CD4-positive, alpha-beta T cell treated with Interleukin-15 for 1 hour (primary cell): ENCODE data around the gene MACO1.
"Not testable (repeated sequence)": the region's sequence is repeated elsewhere in the genome, so short reads cannot be mapped to it uniquely, and the experiment has no call there.

Experiments
- DNase-seq: peaks from one replicate; pipeline ENCODE4 v3.0.0-alpha.2; 2020

The MACO1 gene

DNA sequence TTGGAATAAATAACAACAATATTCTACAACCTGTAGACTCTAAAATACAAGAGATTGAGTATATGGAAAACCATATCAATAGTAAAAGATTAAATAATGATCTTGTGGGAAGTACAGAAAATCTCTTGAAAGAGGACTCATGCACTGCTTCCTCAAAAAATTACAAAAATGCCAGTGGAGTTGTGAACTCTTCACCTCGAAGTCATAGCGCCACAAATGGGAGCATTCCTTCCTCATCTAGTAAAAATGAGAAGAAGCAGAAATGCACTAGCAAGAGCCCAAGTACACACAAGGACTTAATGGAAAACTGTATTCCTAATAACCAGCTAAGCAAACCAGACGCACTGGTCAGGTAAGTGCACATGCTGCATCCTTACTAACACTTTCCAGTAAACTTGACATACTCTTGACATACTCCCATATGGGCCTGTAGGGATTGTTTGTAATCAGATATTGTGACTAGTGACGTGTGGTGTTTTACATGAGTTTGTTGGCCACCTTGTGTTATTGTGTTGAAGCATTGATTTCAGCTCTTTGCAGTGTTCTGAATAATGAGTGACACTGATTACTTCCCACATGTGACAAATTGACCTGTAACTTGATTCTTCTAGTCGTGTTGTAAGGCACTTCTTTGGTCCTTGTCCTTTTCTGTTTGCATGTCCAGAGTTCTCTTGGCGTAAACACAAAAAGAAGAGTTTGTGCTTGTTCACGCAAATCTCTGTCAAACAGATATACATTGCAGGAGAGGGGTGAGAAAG is 28.0 kb downstream of the MACO1 start:
- no peak for DNase-seq

DNA sequence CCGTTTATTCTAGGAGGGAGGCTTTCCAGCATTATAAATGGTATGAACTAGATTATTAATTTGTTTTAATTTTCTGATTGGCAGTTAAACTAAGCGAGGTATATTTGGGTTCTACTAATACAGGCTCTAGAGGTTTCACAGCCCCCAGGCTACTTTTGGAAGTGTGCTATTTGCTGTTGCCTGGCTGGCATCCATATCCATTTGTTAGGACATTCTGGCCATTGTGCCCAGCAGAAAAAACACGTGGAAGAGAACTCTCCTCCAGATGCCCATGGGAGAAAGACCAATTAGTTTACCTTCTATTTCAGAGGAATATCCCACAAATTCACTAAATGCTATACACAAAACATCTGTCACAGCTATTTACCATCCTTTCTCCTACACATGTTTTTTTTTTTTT is 29.3 kb downstream of the MACO1 start:
- DNase-seq: no peak

DNA sequence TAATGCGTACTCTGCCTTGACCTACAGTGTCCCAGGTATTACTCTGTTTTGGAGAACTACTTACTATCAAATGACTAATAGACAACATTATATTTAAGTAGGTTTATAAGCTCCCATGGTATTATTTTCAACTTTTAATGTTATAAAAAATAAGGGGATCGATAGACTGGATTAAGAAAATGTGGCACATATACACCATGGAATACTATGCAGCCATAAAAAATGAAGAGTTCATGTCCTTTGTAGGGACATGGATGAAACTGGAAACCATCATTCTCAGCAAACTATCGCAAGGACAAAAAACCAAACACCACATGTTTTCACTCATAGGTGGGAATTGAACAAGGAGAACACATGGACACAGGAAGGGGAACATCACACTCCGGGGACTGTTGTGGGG is 30.1 kb downstream of the MACO1 start:
- DNase-seq: not testable (repeated sequence)

DNA sequence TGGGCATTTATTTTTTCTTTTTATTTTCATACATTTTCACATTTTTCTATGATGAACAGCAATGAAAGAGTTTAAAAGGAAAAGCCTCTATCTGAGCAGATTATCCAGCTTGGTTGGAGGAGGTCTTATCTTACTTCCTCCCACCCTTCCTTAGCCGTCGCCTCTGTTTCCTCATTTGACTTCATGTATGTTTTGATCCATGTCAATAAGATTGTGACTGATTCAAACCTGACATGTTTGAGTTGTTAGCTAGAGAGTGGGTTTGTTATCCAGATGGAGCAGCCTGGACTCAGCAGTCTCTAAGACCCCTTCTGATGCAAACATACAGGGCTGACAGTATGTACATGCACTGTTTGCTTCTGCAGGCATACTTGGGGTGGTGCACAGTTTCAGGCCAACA is 31.2 kb downstream of the MACO1 start:
- no peak for DNase-seq

DNA sequence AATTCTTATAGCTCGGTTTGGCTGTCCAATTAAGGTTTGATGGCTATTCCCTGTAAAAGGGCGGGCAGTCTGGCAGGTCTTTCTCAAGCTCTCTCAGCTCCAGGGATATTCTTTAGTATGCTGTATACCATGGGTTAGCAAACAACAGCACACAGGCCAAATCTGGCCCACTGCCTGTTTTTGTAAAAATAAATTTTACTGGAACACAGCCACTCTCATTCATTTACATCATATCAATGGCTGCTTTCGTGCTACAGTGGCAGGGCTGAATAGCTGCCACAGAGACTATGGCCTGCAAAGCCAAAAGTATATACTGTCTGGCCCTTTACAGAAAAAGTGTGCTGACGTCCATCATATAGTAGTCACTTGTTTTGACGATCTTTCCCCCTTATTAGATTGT is 32.0 kb downstream of the MACO1 start:
- no peak for DNase-seq

DNA sequence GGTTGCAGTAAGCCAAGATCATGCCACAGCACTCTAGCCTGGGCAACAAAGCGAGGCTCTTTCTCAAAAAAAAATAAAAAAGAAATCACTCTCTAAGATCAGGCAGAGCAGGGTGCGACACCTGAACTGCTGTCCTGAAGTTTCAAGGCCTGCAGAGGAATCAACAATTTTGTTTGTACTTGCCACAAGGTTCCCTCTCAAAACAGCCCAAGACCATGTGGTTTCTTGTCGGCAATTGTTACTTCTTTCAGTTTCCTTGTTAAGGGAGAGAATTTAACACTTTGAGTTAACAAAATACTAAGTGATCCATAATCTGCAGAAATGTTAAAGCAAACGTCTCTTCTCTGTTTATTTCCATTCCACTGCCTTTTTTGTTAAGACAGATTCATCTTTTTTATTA is 36.5 kb downstream of the MACO1 start:
- DNase-seq: no peak

DNA sequence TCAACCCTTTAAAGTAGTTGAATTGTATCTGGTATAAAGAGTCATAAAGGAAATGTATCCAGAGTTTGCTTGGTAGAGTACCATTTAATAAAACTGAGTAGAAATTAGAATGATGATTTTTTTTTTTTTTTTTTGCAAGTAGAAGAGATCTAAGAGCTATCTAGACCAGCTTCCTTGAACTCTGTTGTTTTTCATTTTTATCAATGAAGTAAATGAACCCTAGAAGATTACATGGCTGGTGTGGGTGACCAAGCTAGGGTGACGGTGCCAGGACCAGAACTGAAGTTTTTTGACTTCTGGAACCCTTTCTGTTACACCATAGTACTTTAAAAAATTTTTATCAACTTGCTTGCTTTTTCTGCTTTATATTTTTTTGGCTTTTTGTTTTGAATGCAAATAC is 36.9 kb downstream of the MACO1 start:
- no peak for DNase-seq

DNA sequence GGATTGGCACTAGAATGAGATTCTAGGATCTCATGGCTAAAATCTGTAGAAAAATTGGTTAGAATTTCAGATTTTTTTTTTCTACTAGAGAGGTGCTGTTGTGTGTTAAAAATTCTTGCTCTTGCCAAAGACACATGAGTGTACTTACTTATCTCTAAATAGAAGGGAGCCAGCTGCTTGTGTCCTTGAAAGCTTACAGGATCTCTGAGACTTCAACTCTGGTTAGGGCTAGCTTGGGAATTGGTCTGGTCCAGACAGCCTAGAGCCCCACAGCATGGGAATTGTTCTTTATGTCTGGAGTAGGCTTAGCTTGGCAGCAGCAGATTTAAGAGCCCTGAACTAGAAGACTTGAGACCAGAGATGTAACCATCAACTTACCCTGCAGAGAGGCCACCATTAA is 37.3 kb downstream of the MACO1 start:
- no peak for DNase-seq

DNA sequence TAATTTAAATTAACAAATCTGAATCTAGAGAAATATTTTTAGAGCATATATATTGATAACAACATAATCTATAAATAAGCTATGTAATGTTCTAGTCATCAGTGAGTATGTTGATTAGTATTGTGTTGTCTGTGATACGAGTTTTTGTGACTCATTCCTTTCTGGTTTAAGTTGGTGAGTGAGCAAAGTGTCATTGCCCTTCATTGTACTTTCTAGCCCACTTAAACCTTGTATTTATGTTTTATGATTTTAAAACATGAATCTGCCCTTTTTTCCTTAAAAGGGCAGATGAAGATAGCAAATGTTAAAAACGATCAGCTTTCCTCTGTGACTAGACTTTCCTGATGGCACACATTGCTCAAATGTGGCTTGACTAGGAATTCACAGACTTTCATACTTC is 38.5 kb downstream of the MACO1 start:
- no peak for DNase-seq

DNA sequence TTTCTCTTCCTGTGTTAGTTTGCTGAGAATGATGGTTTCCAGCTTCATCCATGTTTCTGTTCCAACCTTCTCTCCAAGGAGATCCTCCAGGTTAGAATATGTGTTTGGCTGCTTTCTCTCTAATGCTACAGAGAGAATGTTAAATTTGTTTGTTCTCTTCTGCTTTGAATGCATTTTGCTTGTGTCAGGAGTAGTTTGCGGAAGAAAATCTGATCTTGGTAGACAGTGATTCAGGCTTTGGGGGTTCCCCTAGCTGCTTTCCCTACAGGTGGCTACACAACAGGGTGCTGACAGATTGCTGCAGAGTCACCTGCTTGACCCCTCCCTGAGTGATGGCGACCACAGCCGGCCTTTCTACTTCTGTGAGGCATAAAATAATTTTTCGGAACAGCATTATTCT is 41.8 kb downstream of the MACO1 start:
- DNase-seq: no peak

DNA sequence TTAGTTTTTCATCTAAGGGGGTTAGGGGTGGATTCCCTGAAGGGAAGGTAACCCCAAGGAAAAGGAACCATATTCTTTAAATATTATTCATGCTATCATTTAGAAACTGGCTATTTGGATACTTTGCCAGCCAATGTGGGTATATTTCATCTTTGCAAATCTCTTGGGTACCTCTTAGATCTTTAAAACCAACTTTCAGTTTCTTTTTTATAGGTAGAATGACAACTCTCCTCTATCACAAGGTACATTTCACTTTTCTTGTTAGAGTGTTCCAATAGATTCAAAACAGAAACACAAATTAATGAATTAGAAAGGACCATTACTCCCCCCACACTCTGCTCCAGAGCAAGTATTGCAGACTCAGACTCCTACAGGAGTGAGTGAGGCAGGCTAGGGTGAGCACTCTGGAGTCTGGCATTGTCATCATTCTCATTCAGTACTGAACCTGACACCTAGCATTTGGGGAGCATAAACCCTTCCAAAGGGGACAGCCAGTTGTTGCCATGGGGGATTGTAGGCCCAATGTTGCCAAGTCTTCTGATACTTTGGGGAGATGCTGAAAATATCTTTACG is 43.0 kb downstream of the MACO1 start:
- no peak for DNase-seq

DNA sequence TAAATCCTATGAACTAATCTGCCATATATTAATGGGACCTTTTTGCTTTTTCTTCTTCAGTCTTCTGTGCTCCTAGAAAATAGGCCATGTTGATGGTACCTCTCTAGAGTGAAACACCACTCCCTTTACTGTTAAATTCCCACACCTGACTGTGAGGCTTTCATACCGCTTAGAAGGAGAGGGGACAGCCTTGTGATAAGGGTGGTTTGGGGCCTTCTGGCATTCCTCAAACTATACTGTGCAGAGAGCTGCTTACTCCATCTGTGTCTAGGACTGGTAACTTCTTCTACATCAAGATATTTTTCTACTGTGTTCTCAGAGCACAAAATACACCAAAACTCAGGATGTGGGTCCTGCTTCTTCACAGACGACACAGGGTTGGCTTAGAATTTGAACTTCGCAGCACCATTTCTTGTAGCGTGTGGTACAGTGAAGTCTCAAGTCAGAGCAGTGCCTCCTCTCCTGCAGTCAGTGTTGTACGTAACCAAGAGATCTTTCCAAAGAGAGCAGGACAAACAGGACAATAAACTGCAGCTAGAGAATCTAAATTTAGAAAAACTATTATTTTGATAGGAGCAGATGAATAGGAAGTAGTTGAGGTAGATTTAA is 43.8 kb downstream of the MACO1 start:
- DNase-seq: no peak

DNA sequence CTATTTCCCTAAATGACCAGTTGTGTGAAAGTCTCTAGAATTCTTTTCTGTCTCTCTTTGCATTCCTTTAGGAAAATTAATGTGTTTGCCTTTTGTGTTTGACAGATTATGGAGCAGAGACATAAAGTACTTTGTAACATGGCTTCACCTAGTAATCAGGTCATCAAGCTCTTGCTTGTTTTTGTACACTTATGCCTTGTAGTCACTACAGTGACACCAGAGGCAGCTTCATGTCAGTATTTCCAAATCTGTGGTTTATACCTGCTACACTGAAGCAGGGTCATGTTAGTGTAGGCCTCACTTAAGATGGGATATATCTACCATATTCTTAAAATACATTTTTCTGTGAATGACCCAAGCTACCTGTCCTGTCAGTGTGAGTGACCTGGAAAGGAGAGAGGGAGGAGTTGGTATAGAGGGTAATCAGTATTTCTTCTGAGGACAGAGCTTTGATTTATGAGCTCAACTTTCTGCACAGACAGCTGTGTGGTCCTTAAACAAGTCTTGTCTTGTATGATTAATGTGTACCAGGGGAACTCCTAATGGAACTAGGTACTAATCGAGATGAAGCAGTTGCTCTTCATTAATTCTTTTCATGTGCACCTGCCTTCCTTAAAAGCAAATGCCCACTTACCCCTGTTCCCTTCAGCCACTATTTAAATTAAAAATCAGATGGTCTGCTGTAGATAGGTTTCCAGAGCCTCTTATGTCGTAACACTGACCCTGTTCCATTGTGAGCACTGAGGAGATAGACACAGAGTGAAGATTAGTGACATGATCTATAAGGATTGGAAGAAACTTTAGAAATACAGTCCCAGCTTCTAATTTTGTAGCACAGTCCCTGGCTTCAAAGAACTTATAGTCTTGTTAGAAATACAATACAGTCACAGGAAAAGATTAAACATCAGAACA is 45.7 kb downstream of the MACO1 start:
- DNase-seq: no peak

DNA sequence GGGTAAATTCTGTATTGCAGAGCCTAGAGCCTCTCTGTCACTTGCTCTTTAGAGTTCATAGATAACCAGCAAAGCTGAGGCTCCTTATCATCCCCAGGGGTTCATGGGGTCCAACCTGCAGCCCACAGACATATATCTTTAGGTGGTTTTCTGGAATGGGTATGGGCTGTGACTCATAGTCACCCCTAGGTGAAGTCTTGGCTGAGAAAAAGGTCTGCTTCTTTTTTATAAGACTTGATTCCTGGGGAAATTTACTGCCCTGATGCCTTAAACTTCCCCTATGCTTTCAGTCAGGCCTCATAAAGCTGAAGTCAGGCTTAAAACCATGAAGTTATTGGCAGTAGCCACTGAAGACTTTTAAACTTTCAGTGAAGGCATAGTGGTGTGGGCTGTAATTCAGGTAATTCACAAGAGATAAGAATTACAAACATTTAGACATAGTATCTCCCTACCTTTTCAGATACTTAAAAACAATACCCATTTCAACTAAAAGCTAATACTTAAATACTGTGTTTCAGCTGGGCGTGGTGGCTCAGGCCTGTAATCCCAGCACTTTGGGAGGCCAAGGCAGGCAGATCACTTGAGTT is 46.8 kb downstream of the MACO1 start:
- DNase-seq: no peak

DNA sequence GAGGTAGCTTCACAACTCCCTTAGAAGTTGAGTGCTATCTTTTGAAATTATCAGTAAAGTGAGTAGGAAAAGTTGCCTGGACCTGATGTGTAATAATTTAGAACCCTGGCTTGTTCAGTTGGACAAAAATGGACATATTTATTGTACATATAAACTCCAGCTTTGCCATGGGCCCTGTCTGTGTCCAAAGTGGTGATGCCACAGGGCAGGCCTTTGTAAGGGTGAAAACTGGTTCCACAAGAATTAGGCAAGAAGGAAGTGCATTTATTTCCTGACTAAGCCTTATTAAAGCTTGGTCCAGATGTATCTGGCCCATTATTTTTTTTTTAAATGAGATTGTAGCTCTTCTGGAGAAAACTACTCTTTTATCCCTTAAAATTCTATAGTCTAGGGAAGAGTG is 47.9 kb downstream of the MACO1 start:
- DNase-seq: no peak

DNA sequence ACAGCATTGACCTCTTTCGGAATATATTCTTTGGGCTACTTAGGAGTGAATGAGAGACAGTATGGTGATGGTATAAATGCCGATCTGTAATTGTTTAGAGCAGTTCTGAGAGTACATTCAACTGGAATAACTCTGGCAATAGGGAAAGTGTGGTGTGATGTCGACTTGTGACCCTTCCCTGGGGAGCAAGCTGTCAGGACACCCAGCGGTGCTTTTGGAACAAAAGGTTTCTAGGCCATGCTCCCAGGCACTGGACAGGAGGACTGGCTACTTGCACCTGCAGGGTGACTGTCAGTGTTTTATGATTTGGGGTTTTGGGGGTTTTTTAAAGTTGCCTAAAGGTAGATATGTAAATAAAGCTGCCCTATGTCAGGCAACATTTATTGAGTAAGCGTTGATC is 50.9 kb downstream of the MACO1 start:
- DNase-seq: no peak

DNA sequence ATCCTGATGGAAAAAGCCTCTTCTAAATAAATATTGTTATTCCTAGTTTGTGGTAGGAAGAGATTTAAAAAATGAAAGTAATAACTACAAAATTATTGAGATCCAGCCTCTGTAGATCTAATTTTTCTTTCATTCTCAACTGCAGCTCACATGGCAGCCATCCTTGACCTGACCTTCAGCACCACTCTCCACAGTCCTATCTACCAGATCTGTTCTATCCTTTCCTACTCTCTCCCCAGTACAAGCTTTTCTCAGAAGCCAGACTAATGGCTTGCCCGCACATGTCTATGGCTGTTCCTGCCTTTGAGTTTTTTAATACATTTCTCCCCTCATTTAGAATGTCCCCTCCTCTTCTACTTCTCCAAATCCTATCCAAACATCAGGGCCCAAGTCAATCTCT is 51.5 kb downstream of the MACO1 start:
- DNase-seq: no peak

DNA sequence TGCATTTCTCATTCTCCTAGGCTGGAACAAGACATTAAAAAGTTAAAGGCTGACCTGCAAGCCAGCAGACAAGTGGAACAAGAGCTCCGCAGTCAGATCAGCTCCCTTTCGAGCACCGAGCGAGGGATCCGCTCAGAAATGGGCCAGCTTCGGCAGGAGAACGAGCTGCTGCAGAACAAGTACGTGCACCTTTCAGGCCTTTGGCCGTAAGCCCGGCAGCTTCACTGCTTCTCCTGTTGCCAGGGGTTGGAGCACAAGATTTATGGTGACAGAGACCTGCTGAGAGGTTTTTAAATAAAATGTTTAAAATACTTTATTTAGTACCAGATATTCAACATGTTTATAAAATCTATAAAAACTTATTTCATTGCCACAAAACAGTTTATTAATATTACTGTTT is 53.4 kb downstream of the MACO1 start:
- DNase-seq: no peak

DNA sequence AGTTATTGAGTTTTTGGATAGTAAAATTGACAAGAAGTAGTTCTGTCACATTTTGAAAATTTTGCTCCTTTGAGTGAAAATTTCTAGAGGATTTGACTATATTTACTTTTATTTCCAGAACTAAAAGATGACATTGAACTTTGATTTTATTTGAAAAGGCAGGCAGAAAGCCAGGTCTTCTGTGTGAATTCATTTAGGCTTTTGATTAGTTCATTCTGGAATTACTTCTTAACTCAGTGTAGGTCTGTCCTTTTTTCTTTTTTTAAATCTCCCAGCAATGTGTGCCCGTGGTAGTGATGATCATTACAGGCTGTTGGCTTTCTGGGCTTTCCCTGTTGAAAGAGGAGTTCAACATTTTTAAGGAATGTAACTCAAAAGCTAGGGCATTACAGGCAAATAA is 53.8 kb downstream of the MACO1 start:
- DNase-seq: no peak

DNA sequence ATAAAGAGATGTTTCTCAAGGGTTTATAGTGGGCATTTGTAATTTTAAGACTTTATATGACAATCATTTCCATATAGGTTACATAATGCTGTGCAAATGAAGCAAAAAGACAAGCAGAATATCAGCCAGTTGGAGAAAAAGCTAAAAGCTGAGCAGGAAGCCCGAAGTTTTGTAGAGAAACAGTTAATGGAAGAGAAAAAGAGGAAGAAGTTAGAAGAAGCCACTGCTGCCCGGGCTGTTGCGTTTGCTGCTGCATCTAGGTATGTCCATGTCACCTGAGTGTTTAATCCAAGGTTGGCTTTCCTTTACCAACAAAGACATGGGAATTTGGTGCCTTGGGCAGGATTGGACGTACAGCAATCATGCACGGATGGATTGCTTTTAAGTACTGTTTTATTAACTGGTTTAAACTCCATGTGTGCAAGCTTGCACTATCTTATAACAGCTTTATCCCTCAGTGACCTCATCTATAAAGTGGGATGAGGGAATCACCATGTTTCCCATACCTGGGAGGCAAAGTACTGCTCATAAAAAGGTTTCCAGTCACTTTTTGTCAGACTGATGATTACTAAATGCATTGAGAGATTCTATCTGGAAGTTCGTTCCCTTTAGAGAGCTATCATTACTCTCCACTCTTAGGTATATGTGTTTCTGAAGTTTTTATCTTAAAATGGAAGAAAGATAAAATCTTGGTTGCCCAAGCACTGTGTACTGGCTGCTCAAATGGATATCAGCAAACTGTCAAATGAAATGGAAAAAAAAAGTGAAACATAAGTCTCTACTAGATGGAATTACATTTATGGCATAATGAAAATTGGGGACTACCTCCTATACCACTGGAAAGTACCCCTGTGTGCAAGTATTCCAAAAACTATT is 55.1 kb downstream of the MACO1 start:
- DNase-seq: no peak

DNA sequence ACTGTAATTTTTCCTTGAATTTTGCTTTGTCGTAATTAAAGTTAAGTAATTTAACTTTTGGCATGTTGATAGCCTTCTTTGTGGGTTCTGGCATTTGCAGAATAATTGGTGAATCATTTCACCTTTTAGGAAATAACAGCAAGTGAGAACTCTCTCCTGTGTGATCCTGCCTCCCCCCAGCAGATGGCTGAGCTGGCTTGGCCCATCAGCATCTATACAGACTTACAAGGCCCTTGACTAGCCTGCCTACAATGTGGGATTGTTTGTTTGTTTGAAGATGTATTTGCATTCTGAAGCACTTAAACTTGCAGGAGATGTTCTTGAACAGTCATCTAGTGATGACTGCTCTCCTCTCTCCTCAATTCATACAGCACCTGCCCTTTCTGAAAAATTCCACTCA is 55.9 kb downstream of the MACO1 start:
- DNase-seq: no peak

DNA sequence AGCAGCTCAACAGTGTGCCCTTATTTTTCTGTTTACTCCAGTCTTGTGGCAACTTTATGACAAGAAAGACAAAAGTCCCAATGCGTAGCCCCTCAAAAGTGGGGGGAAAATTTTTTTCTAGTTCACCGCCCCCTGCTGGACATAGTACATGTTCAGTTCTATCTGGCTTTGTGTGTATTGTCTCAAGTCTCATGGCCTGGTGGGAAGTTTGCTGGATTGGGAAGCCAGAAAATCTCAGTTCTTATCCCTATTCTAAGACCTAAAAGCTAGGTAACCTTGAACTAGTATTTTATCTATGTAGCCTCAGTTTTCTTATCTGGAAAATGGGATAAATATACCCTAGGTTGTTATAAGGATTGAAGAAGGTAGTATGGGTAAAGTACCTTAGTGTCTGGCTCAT is 56.9 kb downstream of the MACO1 start:
- DNase-seq: no peak
